ENCODE data around the gene DCXR.

DNA sequence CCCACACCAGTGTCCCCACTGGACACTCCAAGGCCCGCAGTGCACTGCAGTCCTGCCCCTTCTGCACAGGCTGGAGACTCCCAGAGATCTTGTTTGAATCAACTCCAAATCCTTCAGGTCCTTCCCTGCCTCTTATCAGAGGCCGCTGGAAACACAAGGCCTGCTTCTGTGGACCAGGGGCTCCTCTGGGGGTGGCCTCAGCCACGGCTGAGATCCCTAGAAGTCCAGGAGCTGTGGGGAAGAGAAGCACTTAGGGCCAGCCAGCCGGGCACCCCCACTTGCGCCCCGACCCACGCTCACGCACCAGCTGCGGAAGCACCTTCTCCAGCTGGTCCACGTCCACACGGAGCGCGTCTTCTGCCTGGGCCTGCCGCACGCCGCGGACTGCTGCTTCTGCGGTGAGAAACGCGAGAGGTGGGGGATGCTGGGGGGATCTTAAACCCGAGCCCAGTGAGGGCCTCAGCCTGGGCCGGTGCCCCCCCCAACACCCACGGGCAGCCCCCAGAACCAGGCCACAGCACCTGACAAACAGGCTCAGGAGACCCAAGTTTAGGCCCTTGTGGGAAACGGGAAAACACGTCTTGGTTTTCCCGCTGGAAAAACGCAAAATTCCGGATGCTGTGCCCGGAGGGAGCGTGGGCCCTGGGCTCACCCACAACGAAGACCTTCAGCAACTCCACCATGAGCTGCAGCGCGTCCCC, 18.4 kb downstream of the DCXR start:
- TF ChIP-seq EZH2 (IDR thresholded peaks at IDR 0.05; ENCODE audit: low read length, unreplicated experiment) (no peak), CTCF (conservative IDR thresholded peaks at IDR 0.05; ENCODE audit: low read depth, low read length) (no peak)

Measured in PC-3 (cell line).